ENCODE data around the gene ARPC5L.

- no peak for TF ChIP-seq POLR2A (IDR thresholded peaks at IDR 0.05)
- TF ChIP-seq, protein P1, sequence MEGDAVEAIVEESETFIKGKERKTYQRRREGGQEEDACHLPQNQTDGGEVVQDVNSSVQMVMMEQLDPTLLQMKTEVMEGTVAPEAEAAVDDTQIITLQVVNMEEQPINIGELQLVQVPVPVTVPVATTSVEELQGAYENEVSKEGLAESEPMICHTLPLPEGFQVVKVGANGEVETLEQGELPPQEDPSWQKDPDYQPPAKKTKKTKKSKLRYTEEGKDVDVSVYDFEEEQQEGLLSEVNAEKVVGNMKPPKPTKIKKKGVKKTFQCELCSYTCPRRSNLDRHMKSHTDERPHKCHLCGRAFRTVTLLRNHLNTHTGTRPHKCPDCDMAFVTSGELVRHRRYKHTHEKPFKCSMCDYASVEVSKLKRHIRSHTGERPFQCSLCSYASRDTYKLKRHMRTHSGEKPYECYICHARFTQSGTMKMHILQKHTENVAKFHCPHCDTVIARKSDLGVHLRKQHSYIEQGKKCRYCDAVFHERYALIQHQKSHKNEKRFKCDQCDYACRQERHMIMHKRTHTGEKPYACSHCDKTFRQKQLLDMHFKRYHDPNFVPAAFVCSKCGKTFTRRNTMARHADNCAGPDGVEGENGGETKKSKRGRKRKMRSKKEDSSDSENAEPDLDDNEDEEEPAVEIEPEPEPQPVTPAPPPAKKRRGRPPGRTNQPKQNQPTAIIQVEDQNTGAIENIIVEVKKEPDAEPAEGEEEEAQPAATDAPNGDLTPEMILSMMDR (IDR thresholded peaks at IDR 0.05 in 8 of 11, conservative IDR thresholded peaks at IDR 0.05 in 3 of 11) = no peak
These were observed 30.1 kb upstream of the ARPC5L start for GRCh38 chr9:124831642-124832364.

Data from spleen (tissue), 7 donors.